Mesendoderm (in vitro differentiated cells): ENCODE measurements around the gene SPRY4.
A peak's percentile ranks its signal among the peaks of the same experiment; 100 is the strongest.

Source experiments
- DNase-seq: peaks from one replicate; pipeline ENCODE4 v3.0.0; 2013
- H2AK5ac ChIP-seq: 2 replicates; pipeline ENCODE4 v1.6.1; 2013; ENCODE audit warnings: low read length, inconsistent platforms
- H2BK120ac ChIP-seq: 2 replicates; pipeline ENCODE4 v1.6.1; 2013; ENCODE audit warnings: low read depth, mild to moderate bottlenecking, low read length, moderate library complexity, mixed read lengths
- H2BK15ac ChIP-seq: replicated peaks from 2 replicates; pipeline ENCODE4 v1.6.1; 2013; ENCODE audit warnings: low read depth, mild to moderate bottlenecking, moderate library complexity
- H2BK5ac ChIP-seq: 2 replicates; pipeline ENCODE4 v1.6.1; 2013; ENCODE audit warnings: low read length, inconsistent platforms
- H3K18ac ChIP-seq: 2 replicates; pipeline ENCODE4 v1.6.1; 2013; ENCODE audit warnings: mild to moderate bottlenecking, low read length, mixed read lengths
- H3K23ac ChIP-seq: one replicate; pipeline ENCODE4 v1.6.1; 2013; ENCODE audit warnings: low read length
- H3K27ac ChIP-seq: 2 replicates; pipeline ENCODE4 v1.5.1; 2013; ENCODE audit warnings: low read depth, mild to moderate bottlenecking, inconsistent platforms, low read length, moderate library complexity
- H3K27me3 ChIP-seq: 2 replicates; pipeline ENCODE4 v1.6.1; 2013; ENCODE audit warnings: low read length, control low read depth, mild to moderate bottlenecking, inconsistent platforms; ENCODE audit not compliant: insufficient read depth, poor library complexity
- H3K36me3 ChIP-seq: 2 replicates; pipeline ENCODE4 v1.6.1; 2013; ENCODE audit warnings: low read length, inconsistent platforms; ENCODE audit not compliant: control insufficient read depth, insufficient read depth
- H3K4ac ChIP-seq: one replicate; pipeline ENCODE4 v1.6.1; 2013; ENCODE audit warnings: low read depth, mild to moderate bottlenecking, low read length, moderate library complexity
- H3K4me1 ChIP-seq: 2 replicates; pipeline ENCODE4 v1.6.1; 2013; ENCODE audit warnings: low read depth, low read length, inconsistent platforms; ENCODE audit not compliant: control insufficient read depth
- H3K4me2 ChIP-seq: 2 replicates; pipeline ENCODE4 v1.6.1; 2013; ENCODE audit warnings: low read length
- H3K4me3 ChIP-seq: 2 replicates; pipeline ENCODE4 v1.5.1; 2013; ENCODE audit warnings: mild to moderate bottlenecking, low read length
- H3K56ac ChIP-seq: one replicate; pipeline ENCODE4 v1.6.1; 2013; ENCODE audit warnings: low read length
- H3K79me1 ChIP-seq: 2 replicates; pipeline ENCODE4 v1.6.1; 2013; ENCODE audit warnings: low read length, inconsistent platforms
- H3K79me2 ChIP-seq: 2 replicates; pipeline ENCODE4 v1.6.1; 2013; ENCODE audit warnings: mild to moderate bottlenecking, low read length; ENCODE audit not compliant: control insufficient read depth, insufficient read depth
- H3K9ac ChIP-seq: 2 replicates; pipeline ENCODE4 v1.6.1; 2013; ENCODE audit warnings: low read length, inconsistent platforms
- H4K5ac ChIP-seq: one replicate; pipeline ENCODE4 v1.6.1; 2013; ENCODE audit warnings: low read length
- H4K8ac ChIP-seq: one replicate; pipeline ENCODE4 v1.6.1; 2013; ENCODE audit warnings: low read depth, mild to moderate bottlenecking, control low read depth, low read length, moderate library complexity
- WGBS: extraction: QIAGEN DNeasy Blood & Tissue Kit; methylation state at CpG from one replicate; pipeline ENCODE4 v1.1.7; 2013; ENCODE audit warnings: low lambda C conversion rate, missing lambda C conversion rate; ENCODE audit not compliant: insufficient coverage; ENCODE audit errors: extremely low coverage; 5-methylcytosine and 5-hydroxymethylcytosine counted together

Gene SPRY4

GRCh38 chr5:142317173-142317572, 7.6 kb downstream of the SPRY4 start:
- Histone ChIP-seq H3K27ac (no peak overlapping the region), H3K4me3 (no peak overlapping the region)

GRCh38 chr5:142316681-142317080, 8.1 kb downstream of the SPRY4 start:
- Histone ChIP-seq H3K4me3 (no peak overlapping the region), H2BK5ac (no peak overlapping the region), H3K36me3 (peaks cover 38% of the 10 kb centered on the region), H3K27ac (no peak overlapping the region), H3K79me2 (peaks cover 100% of the 10 kb centered on the region), H2BK15ac (no peak overlapping the region), H3K56ac (peak overlapping the region; percentile 47), H3K4me2 (peak overlapping the region; percentile 6), H4K8ac (no peak overlapping the region), H2BK120ac (no peak overlapping the region), H3K27me3 (no peaks in the 10 kb centered on the region), H3K4ac (no peak overlapping the region), H3K18ac (no peak overlapping the region), H2AK5ac (no peak overlapping the region), H3K79me1 (peaks cover 2% of the 10 kb centered on the region), H4K5ac (no peak overlapping the region), H3K9ac (peak overlapping the region; percentile 20), H3K4me1 (peaks cover 25% of the 10 kb centered on the region), H3K23ac (peak overlapping the region; percentile 48)
- no peak for DNase-seq
- no CpG with 5 or more reads among the region's 6 CpGs for WGBS

More at GRCh38 chr5:142317173-142317572, 7.6 kb downstream of the SPRY4 start:
- peaks cover 37% of the 10 kb centered on the region for H3K36me3 ChIP-seq
- WGBS: no CpG with 5 or more reads among the region's 5 CpGs
- H3K27me3 ChIP-seq: no peaks in the 10 kb centered on the region
- no peak overlapping the region for H2BK5ac ChIP-seq
- H2BK15ac ChIP-seq: no peak overlapping the region
- DNase-seq: no peak
- H3K56ac ChIP-seq: peak overlapping the region; percentile 47
- H4K8ac ChIP-seq: no peak overlapping the region
- H3K18ac ChIP-seq: no peak overlapping the region
- peak overlapping the region; percentile 6 for H3K4me2 ChIP-seq
- H4K5ac ChIP-seq: no peak overlapping the region
- peaks cover 100% of the 10 kb centered on the region for H3K79me2 ChIP-seq
- H3K4ac ChIP-seq: no peak overlapping the region
- no peak overlapping the region for H2AK5ac ChIP-seq
- no peak overlapping the region for H2BK120ac ChIP-seq
- peaks cover 25% of the 10 kb centered on the region for H3K4me1 ChIP-seq
- no peak overlapping the region for H3K23ac ChIP-seq
- peak overlapping the region; percentile 20 for H3K9ac ChIP-seq
- H3K79me1 ChIP-seq: peaks cover 2% of the 10 kb centered on the region

GRCh38 chr5:142316051-142316450, 8.8 kb downstream of the SPRY4 start:
- no peak overlapping the region for H3K56ac ChIP-seq
- no peaks in the 10 kb centered on the region for H3K27me3 ChIP-seq
- H3K9ac ChIP-seq: peak overlapping the region; percentile 6
- peak overlapping the region; percentile 29 for H3K27ac ChIP-seq
- H2AK5ac ChIP-seq: no peak overlapping the region
- WGBS: no CpG with 5 or more reads among the region's 4 CpGs
- no peak overlapping the region for H3K4me3 ChIP-seq
- H3K23ac ChIP-seq: no peak overlapping the region
- no peak overlapping the region for H2BK120ac ChIP-seq
- peaks cover 2% of the 10 kb centered on the region for H3K79me1 ChIP-seq
- no peak overlapping the region for H3K18ac ChIP-seq
- peaks cover 100% of the 10 kb centered on the region for H3K79me2 ChIP-seq
- peaks cover 25% of the 10 kb centered on the region for H3K4me1 ChIP-seq
- no peak for DNase-seq
- H2BK15ac ChIP-seq: no peak overlapping the region
- H3K4ac ChIP-seq: no peak overlapping the region
- H3K4me2 ChIP-seq: no peak overlapping the region
- peaks cover 37% of the 10 kb centered on the region for H3K36me3 ChIP-seq
- H2BK5ac ChIP-seq: no peak overlapping the region
- H4K5ac ChIP-seq: no peak overlapping the region
- no peak overlapping the region for H4K8ac ChIP-seq

- H3K4ac ChIP-seq: no peak overlapping the region
- peaks cover 38% of the 10 kb centered on the region for H3K36me3 ChIP-seq
- no peak overlapping the region for H2AK5ac ChIP-seq
- no peak overlapping the region for H2BK15ac ChIP-seq
- no peak overlapping the region for H3K56ac ChIP-seq
- peaks cover 2% of the 10 kb centered on the region for H3K79me1 ChIP-seq
- peaks cover 25% of the 10 kb centered on the region for H3K4me1 ChIP-seq
- DNase-seq: no peak
- no peaks in the 10 kb centered on the region for H3K27me3 ChIP-seq
- H3K4me2 ChIP-seq: no peak overlapping the region
- H3K79me2 ChIP-seq: peaks cover 99% of the 10 kb centered on the region
- H3K23ac ChIP-seq: no peak overlapping the region
- no peak overlapping the region for H3K27ac ChIP-seq
- no peak overlapping the region for H3K18ac ChIP-seq
- H3K9ac ChIP-seq: no peak overlapping the region
- no CpG with 5 or more reads among the region's 6 CpGs for WGBS
- H2BK120ac ChIP-seq: no peak overlapping the region
- no peak overlapping the region for H2BK5ac ChIP-seq
- no peak overlapping the region for H4K8ac ChIP-seq
- H3K4me3 ChIP-seq: no peak overlapping the region
- no peak overlapping the region for H4K5ac ChIP-seq
Observed at GRCh38 chr5:142315096-142315900, 9.5 kb downstream of the SPRY4 start.

GRCh38 chr5:142314606-142315005, 10.2 kb downstream of the SPRY4 start:
- Histone ChIP-seq H3K79me1 (peaks cover 4% of the 10 kb centered on the region), H4K8ac (no peak overlapping the region), H2AK5ac (no peak overlapping the region), H3K27ac (no peak overlapping the region), H3K4me3 (no peak overlapping the region), H2BK15ac (no peak overlapping the region), H3K27me3 (no peaks in the 10 kb centered on the region), H2BK120ac (no peak overlapping the region), H2BK5ac (no peak overlapping the region), H3K4me2 (no peak overlapping the region), H3K4ac (no peak overlapping the region), H3K36me3 (peaks cover 43% of the 10 kb centered on the region), H4K5ac (no peak overlapping the region), H3K56ac (peak overlapping the region; percentile 49), H3K79me2 (peaks cover 98% of the 10 kb centered on the region), H3K18ac (no peak overlapping the region), H3K23ac (no peak overlapping the region), H3K9ac (peak overlapping the region; percentile 1), H3K4me1 (peaks cover 25% of the 10 kb centered on the region)
- no peak for DNase-seq
- no CpG with 5 or more reads among the region's 18 CpGs for WGBS
